K562 (cell line): ENCODE data around the gene PHOSPHO1. TPM values are rescaled to one million over a fixed set of nuclear protein-coding genes. Genes with fewer than 3 reads are reported as not detected.
A peak's percentile ranks its signal among the peaks of the same experiment; 100 is the strongest.

Source experiments
- ATAC-seq: fragments of 200-7000 bp; cut with Tn5 transposase; 3 replicates; pipeline ENCODE4 v1.9.1; 2020; ENCODE audit warnings: moderate library complexity
- BruUV-seq: library from RNA; stranded (reverse); fragments of 400-500 nt; replicated peaks from 2 replicates; lab custom pipeline; 2021; lab: Mats Ljungman, UMichigan
- CTCF ChIA-PET: fragments of 300-600 bp; formaldehyde crosslinking; extraction: SDS; loops from one replicate; lab custom pipeline; 2021; ENCODE audit warnings: low intra/inter-chr PET ratio; lab: Yijun Ruan, JAX
- POLR2A ChIA-PET: fragments of 300-600, 350-650 bp; sonication (Branson Sonifier 250); formaldehyde crosslinking; extraction: SDS; loops from one replicate; lab custom pipeline; 2021; ENCODE audit warnings: antibody characterized with exemption, inconsistent platforms; lab: Yijun Ruan, JAX
- DNase-seq, 4 experiments: peaks; one replicate each; pipeline versions ENCODE4 v3.0.0 to v3.0.0-alpha.2; 2011 to 2018; ENCODE audit warnings: low spot score in 3 of 4, mixed read lengths in 3 of 4; ENCODE audit errors: extremely low read depth in 1 of 4
- FAIRE-seq: peaks from 2 replicates; lab custom pipeline; 2011; peaks lifted over from hg19 to GRCh38; lab: Jason Lieb, UNC
- H2AFZ ChIP-seq: 2 replicates; pipeline ENCODE4 v1.6.0; 2011; ENCODE audit warnings: low read depth, low read length, control low read depth, inconsistent platforms
- H3K27ac ChIP-seq: fragments of 200-600 bp; 3 replicates; pipeline ENCODE4 v1.8.0; 2011; ENCODE audit warnings: low read depth, mild to moderate bottlenecking, control low read depth, inconsistent platforms, low read length, moderate library complexity, mixed read lengths; ENCODE audit errors: extremely low read depth
- H3K27me3 ChIP-seq, 2 experiments: fragments of 300-600 bp in 1 of 2; 2 replicates in 1 of 2; 3 replicates in 1 of 2; pipeline versions ENCODE4 v1.6.0 to v1.8.0; 2011; ENCODE audit warnings: inconsistent platforms in 2 of 2, low read length in 2 of 2, mild to moderate bottlenecking in 1 of 2, mixed read lengths in 1 of 2, moderate library complexity in 1 of 2; ENCODE audit not compliant: control insufficient read depth in 2 of 2, insufficient read depth in 2 of 2
- H3K36me3 ChIP-seq: fragments of 300-600 bp; 3 replicates; pipeline ENCODE4 v1.8.0; 2011; ENCODE audit warnings: mild to moderate bottlenecking, low read length, inconsistent platforms; ENCODE audit not compliant: control insufficient read depth, insufficient read depth
- H3K4me1 ChIP-seq, 2 experiments: fragments of 200-600 bp in 1 of 2; replicated peaks in 1 of 2; 2 replicates in 1 of 2; 3 replicates in 1 of 2; pipeline versions ENCODE4 v1.5.1 to v1.8.0; 2011; ENCODE audit warnings: inconsistent platforms in 2 of 2, low read length in 2 of 2, mild to moderate bottlenecking in 1 of 2, mixed read lengths in 1 of 2, moderate library complexity in 1 of 2; ENCODE audit not compliant: control insufficient read depth in 2 of 2, insufficient read depth in 2 of 2
- H3K4me2 ChIP-seq: 2 replicates; pipeline ENCODE4 v1.6.1; 2011; ENCODE audit warnings: low read length, control low read depth, inconsistent platforms, mixed read lengths; ENCODE audit not compliant: insufficient read depth
- H3K4me3 ChIP-seq: fragments of 200-600 bp; sonication (generic), shearing (Covaris generic); 2 replicates; pipeline ENCODE4 v1.5.1; 2016; ENCODE audit warnings: control low read depth, inconsistent platforms
- H3K79me2 ChIP-seq: fragments of 200-600 bp; 3 replicates; pipeline ENCODE4 v1.8.0; 2011; ENCODE audit warnings: low read length, inconsistent platforms; ENCODE audit not compliant: control insufficient read depth, insufficient read depth
- H3K9ac ChIP-seq, 2 experiments: 2 replicates each; pipeline versions ENCODE4 v1.6.0 to v1.6.1; 2011; ENCODE audit warnings: low read depth in 2 of 2, low read length in 2 of 2, control low read depth in 1 of 2, inconsistent platforms in 1 of 2, mild to moderate bottlenecking in 1 of 2, mixed read lengths in 1 of 2; ENCODE audit not compliant: insufficient read depth in 1 of 2
- H3K9me1 ChIP-seq: one replicate; pipeline ENCODE4 v1.6.0; 2011; ENCODE audit warnings: inconsistent platforms, mild to moderate bottlenecking, low read length, moderate library complexity; ENCODE audit not compliant: control insufficient read depth, insufficient read depth
- H3K9me3 ChIP-seq: replicated peaks from 2 replicates; pipeline ENCODE4 v1.5.1; 2011; ENCODE audit warnings: low read depth, low read length, inconsistent platforms; ENCODE audit not compliant: control insufficient read depth, insufficient read depth
- H4K20me1 ChIP-seq: replicated peaks from 2 replicates; pipeline ENCODE4 v1.6.1; 2011; ENCODE audit warnings: low read length, inconsistent platforms, mixed read lengths; ENCODE audit not compliant: control insufficient read depth, insufficient read depth
- ATF7 ChIP-seq: fragments of 450-650 bp; IDR thresholded peaks from 2 replicates; pipeline ENCODE4 v1.7.1; 2014; ENCODE audit warnings: mild to moderate bottlenecking, moderate library complexity
- BMI1 ChIP-seq: fragments of 150-350 bp; IDR thresholded peaks from 2 replicates; pipeline ENCODE4 v1.6.1; 2014; ENCODE audit warnings: low read length
- CSDE1 ChIP-seq, 2 experiments: fragments of 450-650 bp; IDR thresholded peaks; 2 replicates each; pipeline ENCODE4 v1.6.1; 2016; ENCODE audit warnings: mild to moderate bottlenecking in 1 of 2
- ETS2 ChIP-seq: IDR thresholded peaks from 2 replicates; pipeline ENCODE4 v1.6.1; 2016; ENCODE audit warnings: borderline replicate concordance, missing genetic modification characterization, mild to moderate bottlenecking, moderate library complexity, missing compliant biosample characterization; ENCODE audit not compliant: poor library complexity, severe bottlenecking
- GABPB1 ChIP-seq: sonication (generic); formaldehyde crosslinking; IDR thresholded peaks from 2 replicates; pipeline ENCODE4 v1.8.0; 2022; ENCODE audit warnings: mild to moderate bottlenecking, missing genetic modification reagents
- HIVEP1 ChIP-seq: fragments of 250-450 bp; sonication (Bioruptor Pico); IDR thresholded peaks from 2 replicates; pipeline ENCODE4 v1.4.0; 2020; ENCODE audit warnings: mild to moderate bottlenecking
- MAFK ChIP-seq: IDR thresholded peaks from 2 replicates; pipeline ENCODE4 v1.6.1; 2011; ENCODE audit warnings: low read length, improper control_type of control experiment
- RFX5 ChIP-seq: IDR thresholded peaks from 2 replicates; pipeline ENCODE4 v1.6.1; 2011; ENCODE audit warnings: low read depth, mild to moderate bottlenecking, improper control_type of control experiment, low read length
- ZFP36 ChIP-seq: fragments of 150-350 bp; IDR thresholded peaks from 2 replicates; pipeline ENCODE4 v1.6.1; 2018; ENCODE audit warnings: low read length, low read depth; ENCODE audit not compliant: partially characterized antibody
- WGBS: fragments of 100-300 bp; shearing (Covaris generic); methylation state at CpG from one replicate; pipeline ENCODE4 v1.1.6; 2016; ENCODE audit warnings: low coverage, mixed read lengths; ENCODE audit not compliant: insufficient coverage; ENCODE audit errors: missing lambda C conversion rate; 5-methylcytosine and 5-hydroxymethylcytosine counted together
- in situ Hi-C: fragments of 300-500 bp; cut with MboI; formaldehyde crosslinking; loops from 4 replicates; pipeline ENCODE4 v1.15.0; 2018; ENCODE audit warnings: inconsistent platforms, mixed read lengths
- intact Hi-C: fragments of 100-400 bp; cut with micrococcal nuclease; formaldehyde crosslinking; loops from 2 replicates; pipeline ENCODE4 v1.14.2; 2022
- polyA plus RNA-seq, 8 experiments: library from polyadenylated mRNA; depleted of rRNA in 4 of 8; stranded (reverse) in 5 of 8; unstranded in 3 of 8; fragments of >200 nt; fragmentation: Nextera tagmentation in 2 of 8; fragmentation: Illumina TruSeq in 1 of 8; extraction: Ambion mirVana in 2 of 8; extraction: Trizol in 1 of 8; gene quantifications; 2 replicates each; pipeline versions ENCODE4 v1.2.1 to v1.2.3, GENCODE V29; 2011 to 2014; ENCODE audit warnings: inconsistent platforms in 1 of 8, missing spikeins in 1 of 8
- total RNA-seq, 7 experiments: library from RNA; depleted of rRNA in 6 of 7; stranded (reverse); fragments of >200 nt in 6 of 7; fragmentation: Illumina TruSeq in 2 of 7; extraction: Trizol in 2 of 7; gene quantifications; 2 replicates each; pipeline versions ENCODE4 v1.2.1 to v1.2.3, GENCODE V29; 2011 to 2021; ENCODE audit warnings: low replicate concordance in 1 of 7
- TF ChIP-seq, protein P1 (sequence below), 2 experiments: IDR thresholded peaks; 2 replicates each; pipeline ENCODE4 v1.6.1; 2011; ENCODE audit warnings: borderline replicate concordance in 1 of 2, control low read depth in 1 of 2, low read depth in 1 of 2, low read length in 1 of 2, mild to moderate bottlenecking in 1 of 2, mixed read lengths in 1 of 2, moderate library complexity in 1 of 2; ENCODE audit not compliant: insufficient read depth in 1 of 2, insufficient read length in 1 of 2, poor library complexity in 1 of 2, severe bottlenecking in 1 of 2; ENCODE audit errors: extremely low read depth in 1 of 2

PHOSPHO1 gene
- total and polyA plus RNA-seq, 9 of the 15 experiments (the other 6 are each of a cell fraction or from before 2014, with no cell fraction given): 0.06 to 0.07 TPM; not detected in 7

DNA sequence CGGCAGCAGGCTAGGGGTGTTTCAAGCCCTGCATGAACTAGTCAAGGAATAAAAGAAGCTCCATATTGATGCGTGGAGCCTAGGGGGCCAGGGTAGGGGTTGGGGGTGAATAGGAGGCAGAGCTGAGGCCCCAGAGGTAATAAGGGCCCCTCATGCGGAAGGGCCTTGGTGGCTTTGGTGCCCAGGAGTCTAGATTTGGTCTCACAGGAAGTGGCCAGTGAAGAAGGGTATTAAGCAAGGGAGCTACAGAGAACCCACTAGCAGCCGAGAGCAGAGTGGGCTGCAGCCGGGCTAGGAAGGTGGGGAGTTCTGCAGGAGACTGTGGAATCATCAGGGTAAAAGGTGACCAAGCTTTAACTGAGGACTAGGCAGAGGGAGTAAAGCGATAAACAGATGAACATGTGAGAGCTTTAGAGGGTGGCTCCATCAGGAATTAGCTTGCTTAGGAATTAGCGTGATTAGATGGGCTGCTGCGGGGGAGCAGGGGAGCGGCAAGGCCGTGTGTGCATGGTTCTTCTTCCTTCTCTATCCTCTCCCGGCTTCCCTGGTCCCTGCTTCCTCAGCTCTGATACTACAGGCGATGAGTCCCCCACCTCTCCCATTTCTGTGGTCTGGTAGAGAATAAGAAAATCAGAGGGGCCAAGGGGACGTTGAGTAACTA is 30.0 kb downstream of the PHOSPHO1 start:
- H4K20me1 ChIP-seq: no peaks in the 10 kb centered on the region
- H3K4me2 ChIP-seq: no peak overlapping the region
- no peak overlapping the region for H2AFZ ChIP-seq
- no peaks in the 10 kb centered on the region; a peak in 1 of 5 replicates for H3K4me1 ChIP-seq
- no TSS peak for BruUV-seq
- H3K9me3 ChIP-seq: no peaks in the 10 kb centered on the region
- FAIRE-seq: no peak
- DNase-seq: peak in 1 of 4 experiments; percentile 2
- H3K9me1 ChIP-seq: no peaks in the 10 kb centered on the region
- H3K9ac ChIP-seq: no peak overlapping the region
- H3K27ac ChIP-seq: no peak overlapping the region
- ChIA-PET POLR2A (interaction anchor here (0.9 to 1.5 kb wide), 2 partner anchors 9 to 18 kb away, joined by 3 to 9 read pairs; no protein-coding TSS in a partner anchor), CTCF (no interaction called here)
- ATAC-seq: no peak
- TF ChIP-seq, protein P1, sequence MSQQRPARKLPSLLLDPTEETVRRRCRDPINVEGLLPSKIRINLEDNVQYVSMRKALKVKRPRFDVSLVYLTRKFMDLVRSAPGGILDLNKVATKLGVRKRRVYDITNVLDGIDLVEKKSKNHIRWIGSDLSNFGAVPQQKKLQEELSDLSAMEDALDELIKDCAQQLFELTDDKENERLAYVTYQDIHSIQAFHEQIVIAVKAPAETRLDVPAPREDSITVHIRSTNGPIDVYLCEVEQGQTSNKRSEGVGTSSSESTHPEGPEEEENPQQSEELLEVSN (IDR thresholded peaks at IDR 0.05; ENCODE audit: borderline replicate concordance in 1 of 2, extremely low read depth in 1 of 2, insufficient read depth in 1 of 2, insufficient read length in 1 of 2, low read depth in 1 of 2, low read length in 1 of 2, poor library complexity in 1 of 2, severe bottlenecking in 1 of 2): no peak
- TF ChIP-seq ZFP36 (no peak), ATF7 (no peak), RFX5 (no peak), MAFK (no peak), GABPB1 (CRISPR knock-in tag) (no peak), CSDE1 (IDR thresholded peaks at IDR 0.05) (no peak), ETS2 (tag) (no peak), HIVEP1 (CRISPR knock-in tag) (no peak), BMI1 (no peak)
- in situ Hi-C loops (no loop called here), intact Hi-C loops (no loop called here)
- no peaks in the 10 kb centered on the region for H3K36me3 ChIP-seq
- 15% methylated on average over 11 of the region's 13 CpGs for WGBS
- peaks cover 7 to 35% of the 10 kb centered on the region in 2 experiments for H3K27me3 ChIP-seq
- H3K4me3 ChIP-seq: no peak overlapping the region
- H3K79me2 ChIP-seq: no peaks in the 10 kb centered on the region
